GM18520 (cell line): ENCODE measurements around the gene OSBPL3.

Experiments used
- ATAC-seq: cut with Tn5 transposase; IDR thresholded peaks from one replicate; pipeline ENCODE4 v1.9.1; 2021; ENCODE audit not compliant: unreplicated experiment

OSBPL3 gene

DNA sequence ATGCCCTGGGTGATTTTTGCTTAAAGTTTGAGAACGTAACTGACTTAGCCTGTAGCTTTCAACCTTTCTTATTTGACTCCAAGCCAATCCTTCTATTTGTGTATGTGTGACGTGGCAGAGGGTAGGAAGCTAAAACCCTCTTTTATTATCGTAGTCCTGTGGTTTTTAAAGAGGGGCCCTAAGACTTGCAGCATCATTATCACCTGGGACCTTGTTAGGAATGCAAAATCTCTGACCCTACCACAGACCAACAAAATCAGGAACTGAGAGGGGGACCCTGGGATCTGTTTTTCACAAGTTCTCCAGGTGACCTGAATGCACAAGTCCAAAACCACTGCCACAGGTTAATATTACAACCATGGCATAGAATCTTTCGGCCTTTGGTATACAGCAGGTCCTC, 80.1 kb downstream of the OSBPL3 start:
- ATAC-seq, result no peak

- ATAC-seq, result no peak
These were observed 80.8 kb downstream of the OSBPL3 start for GRCh38 chr7:24899161-24899560.

DNA sequence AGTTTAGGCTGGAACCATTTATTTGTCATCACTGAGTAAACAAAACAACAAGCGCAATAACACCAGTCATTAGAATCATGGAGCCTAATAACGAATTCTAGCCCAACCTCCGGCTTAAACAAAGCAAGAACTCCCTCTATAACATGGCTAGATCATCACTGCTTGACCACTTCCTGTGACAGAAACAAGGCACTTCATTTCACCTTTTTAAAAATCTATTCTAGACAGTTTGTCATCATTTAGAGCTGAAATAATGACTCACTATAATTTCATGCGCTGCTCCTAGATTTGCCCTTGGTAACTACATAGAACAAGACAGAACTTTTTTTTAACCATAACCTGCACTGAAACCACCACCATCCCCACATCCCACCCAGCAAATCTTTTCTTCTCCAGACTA, 81.3 kb downstream of the OSBPL3 start:
- ATAC-seq, result peak; percentile 47

DNA sequence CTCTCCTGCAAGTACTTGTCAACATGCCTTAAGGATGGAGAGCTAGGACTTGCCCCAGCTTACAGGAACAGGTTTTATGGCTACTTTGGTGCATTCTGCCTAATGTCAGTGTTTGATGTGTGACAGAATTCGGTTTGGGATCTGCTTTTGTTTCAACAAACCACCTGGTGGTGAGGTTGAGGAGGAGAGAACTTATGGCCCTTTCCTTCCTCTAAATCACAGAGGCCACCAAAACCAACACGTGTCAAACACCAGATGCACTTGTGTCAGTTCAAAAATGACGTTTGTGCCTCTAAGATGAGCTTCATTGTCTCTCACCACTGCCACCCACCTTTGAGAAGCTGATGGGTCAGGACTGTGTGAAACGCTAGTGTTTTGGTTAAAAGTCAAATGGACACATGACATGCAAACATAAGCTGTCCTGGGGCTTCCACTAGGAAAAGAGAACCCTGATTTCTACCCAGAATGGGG, 83.9 kb downstream of the OSBPL3 start:
- ATAC-seq, result peak; percentile 56

- no peak for ATAC-seq
These were observed 85.4 kb downstream of the OSBPL3 start for GRCh38 chr7:24894429-24895221.

GRCh38 chr7:24891311-24891735, 88.7 kb downstream of the OSBPL3 start:
- no peak for ATAC-seq

DNA sequence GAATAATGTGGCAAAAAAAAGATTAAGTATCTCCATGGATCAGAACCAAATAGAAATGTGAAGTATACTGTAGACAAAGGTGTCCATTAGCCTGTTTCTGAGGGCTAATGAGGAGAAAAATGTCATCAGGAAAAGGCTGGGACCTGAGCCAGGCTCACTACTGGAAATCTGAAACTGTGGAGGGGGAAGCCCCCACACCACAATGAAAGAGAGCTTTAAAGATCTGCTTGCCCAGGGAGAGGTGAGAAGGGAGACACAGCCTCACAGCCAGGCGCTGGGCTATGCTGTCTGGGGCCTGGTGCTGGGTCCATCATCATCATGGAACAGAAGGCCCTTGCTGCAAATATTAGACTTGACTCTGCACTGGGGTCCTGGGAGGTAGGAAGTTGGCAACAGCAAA, 90.4 kb downstream of the OSBPL3 start:
- no peak for ATAC-seq

DNA sequence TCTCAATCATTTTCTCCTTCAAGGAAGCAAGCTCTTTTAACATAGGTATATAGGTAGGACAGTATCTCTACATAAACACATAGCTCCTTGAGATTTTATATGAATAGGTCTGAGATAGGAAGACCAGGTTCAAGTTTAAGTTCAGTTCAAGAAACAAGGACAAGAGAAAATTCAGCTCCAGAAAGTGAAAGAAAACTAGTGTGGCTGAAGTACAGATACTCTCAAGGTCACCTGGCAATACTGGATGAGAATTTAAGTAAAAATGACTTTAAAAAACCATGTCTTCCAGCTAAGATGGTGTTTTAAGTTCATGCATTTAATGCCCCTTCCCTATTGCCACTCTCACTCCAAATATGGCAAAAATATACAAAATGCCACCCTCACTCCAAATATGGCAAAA, 91.3 kb downstream of the OSBPL3 start:
- no peak for ATAC-seq

GRCh38 chr7:24885716-24886115, 94.3 kb downstream of the OSBPL3 start:
- no peak for ATAC-seq

DNA sequence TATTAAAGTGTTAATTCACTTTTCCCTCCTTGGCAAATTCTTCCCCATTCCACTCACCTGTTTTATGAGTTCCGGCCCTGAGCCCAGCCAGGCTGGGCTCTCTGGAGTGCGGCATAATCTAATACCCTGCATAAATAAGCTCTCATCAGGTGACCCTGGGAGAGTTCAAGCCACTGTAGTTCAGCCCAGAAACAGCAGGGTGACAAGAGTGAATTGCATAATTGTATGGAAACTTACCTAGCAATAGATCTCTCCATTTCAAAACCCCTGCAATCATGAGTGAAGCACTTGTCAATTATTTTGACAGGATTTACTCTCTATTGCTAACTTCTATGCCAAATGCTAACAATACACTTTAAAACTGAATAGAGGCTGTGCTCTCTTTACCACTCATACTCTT, 94.7 kb downstream of the OSBPL3 start:
- ATAC-seq, result no peak

DNA sequence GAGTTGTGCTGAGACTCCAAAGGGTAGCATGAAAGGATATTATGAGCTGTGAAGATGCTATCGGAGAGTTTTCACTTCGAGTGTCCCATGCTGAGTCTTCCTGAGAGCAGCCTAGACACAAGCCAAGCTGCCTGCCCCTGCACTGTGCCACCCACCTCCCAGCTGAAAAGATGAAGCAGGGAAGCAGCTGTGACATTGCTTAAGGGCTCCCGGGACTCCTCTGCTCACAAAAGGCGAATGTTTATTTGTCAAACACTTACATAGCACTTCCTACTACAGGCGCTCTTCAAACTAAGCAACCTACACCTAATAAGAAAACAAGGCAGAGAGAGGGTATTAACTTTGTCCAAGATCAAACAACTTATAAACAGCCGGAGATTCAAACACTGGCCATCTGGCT, 95.6 kb downstream of the OSBPL3 start:
- no peak for ATAC-seq

DNA sequence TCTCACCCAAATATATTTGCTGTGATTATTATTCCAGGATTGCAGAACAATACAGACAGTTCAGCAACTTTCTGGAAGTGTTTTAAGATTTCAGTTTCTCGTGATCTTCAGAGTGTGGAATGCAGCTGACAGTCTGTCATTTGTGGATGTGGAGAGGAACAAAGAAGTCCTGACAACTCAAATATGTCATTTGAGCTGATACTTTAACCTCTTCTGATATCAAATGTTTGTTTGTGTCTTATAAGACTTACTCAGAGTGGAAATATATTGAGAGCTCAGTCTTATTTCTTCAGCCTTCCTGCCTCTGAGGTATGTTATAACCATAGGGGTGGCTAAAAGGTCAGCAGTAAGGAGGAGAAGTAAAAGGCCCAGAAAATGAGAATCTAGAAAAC, 96.4 kb downstream of the OSBPL3 start:
- ATAC-seq, result no peak

GRCh38 chr7:24882989-24883621, 96.9 kb downstream of the OSBPL3 start:
- no peak for ATAC-seq

DNA sequence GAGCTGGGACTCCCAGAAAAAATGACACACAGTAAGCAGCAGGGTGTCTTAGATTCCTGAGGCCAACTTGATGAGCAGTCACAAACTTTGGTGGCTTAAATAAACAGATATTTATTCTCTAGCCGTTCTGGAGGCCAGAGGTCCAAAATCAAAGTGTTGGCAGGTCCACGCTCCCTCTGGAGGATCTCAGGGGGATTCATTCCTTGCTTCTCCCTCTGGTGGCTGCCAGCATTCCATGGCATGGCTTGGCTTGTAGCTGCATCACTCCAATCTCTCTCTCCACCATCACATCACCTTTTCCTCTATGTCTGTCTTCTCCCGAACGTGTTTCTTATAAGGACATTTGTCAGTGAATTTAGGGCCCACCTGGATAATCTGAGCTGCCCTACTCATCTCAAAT, 98.4 kb downstream of the OSBPL3 start:
- no peak for ATAC-seq

GRCh38 chr7:24880886-24881285, 99.1 kb downstream of the OSBPL3 start:
- no peak for ATAC-seq

DNA sequence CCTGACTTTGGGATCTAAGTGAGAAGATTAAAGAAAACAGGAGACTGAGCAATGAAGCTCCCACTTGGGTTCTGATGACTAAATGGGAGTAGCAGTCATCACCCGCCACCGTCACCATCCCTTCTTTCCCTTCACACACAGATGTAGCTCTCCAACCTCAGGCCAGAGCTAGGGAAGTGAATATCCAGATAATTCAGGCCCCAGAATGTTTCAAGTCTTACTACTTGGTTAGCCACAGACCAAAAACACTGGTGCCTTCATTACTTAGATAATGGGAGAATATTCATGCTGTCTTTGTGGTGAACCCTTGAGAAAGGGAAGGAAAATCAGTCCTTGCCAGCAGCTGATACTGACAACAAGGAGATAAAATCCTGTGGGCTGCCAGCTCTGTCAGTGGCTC, 100.7 kb downstream of the OSBPL3 start:
- ATAC-seq, result no peak

- ATAC-seq, result peak; percentile 74
These were observed 102.1 kb downstream of the OSBPL3 start for GRCh38 chr7:24877790-24878311.

GRCh38 chr7:24874791-24875190, 105.2 kb downstream of the OSBPL3 start:
- ATAC-seq, result no peak

DNA sequence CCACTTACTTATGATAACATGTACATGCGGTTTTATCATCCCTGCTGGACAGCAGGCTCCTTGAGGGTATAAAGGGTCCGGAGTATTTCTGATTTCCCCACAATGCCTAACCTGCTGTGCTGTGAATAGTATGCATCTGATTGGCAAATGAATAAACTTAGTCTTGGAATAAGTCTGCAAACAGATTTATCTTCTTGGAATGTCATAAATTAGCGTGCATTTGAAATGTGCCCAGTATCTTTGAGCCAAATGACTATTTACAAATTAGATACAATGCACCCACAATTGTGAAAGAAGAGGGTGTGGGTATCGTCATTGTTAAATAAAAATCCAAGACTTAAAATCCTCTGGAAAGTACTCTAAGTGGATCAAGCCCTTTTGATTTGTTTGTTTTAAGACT, 106.0 kb downstream of the OSBPL3 start:
- no peak for ATAC-seq

DNA sequence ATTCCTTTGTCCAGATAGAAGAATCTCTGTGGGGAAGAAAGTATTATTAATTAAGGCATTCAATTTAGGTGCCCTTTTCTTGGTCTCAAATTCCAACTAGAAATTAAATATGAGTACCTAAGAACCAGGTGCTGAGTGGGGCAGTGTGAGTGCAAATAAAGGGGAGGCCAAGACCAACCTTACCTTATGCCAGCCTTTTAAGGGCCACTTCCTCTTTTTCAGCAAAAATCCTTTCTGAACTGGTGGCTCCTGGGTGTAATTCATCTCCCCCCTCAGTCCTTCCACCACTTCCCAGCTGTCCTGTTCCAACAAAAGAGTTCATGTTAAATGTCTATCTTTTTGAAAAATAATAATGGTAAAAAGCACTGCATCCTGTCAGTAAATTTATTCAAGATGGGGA, 108.2 kb downstream of the OSBPL3 start:
- no peak for ATAC-seq

GRCh38 chr7:24870766-24871165, 109.2 kb downstream of the OSBPL3 start:
- no peak for ATAC-seq

GRCh38 chr7:24869572-24869971, 110.4 kb downstream of the OSBPL3 start:
- ATAC-seq, result no peak
